Glomerular endothelial cell (primary cell): ENCODE results near the gene ACO2. TPM values are rescaled to one million over a fixed set of nuclear protein-coding genes. Genes with fewer than 3 reads are reported as not detected.

Source experiments
- DNase-seq: peaks from one replicate; pipeline ENCODE4 v3.0.0-alpha.2; 2011; ENCODE audit warnings: low read depth, low spot score; ENCODE audit errors: extremely low read depth
- total RNA-seq: library from RNA; depleted of rRNA; stranded (reverse); fragments of >200 nt; gene quantifications from 2 replicates; pipeline ENCODE4 v1.2.3, GENCODE V29; 2015

The ACO2 gene
- total RNA-seq, 1 donor from 2014 or later: 87.2 TPM

GRCh38 chr22:41517172-41518047, 48.5 kb downstream of the ACO2 start:
- peak; percentile 22 for DNase-seq

GRCh38 chr22:41518048-41518347, 49.1 kb downstream of the ACO2 start:
- no peak for DNase-seq

DNA sequence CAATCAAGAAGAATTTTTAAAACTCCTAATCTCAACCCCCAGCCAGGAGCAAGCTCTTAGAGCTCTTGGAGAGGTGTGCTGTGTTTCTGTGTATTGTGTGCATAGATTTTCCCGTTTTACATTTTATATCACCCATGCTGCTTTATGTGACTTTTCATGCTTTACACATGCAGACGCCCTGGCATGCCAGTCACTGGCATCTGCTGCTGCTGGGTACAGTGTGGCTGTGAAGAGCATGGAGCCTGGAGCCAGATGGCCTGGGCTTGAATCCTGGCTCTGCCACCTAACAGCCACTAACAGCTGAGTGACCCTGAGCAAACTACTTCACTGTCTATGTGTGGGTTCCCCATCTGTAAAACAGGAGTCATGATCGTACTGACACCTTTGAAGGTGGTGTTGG, 52.2 kb downstream of the ACO2 start:
- DNase-seq: no peak

DNA sequence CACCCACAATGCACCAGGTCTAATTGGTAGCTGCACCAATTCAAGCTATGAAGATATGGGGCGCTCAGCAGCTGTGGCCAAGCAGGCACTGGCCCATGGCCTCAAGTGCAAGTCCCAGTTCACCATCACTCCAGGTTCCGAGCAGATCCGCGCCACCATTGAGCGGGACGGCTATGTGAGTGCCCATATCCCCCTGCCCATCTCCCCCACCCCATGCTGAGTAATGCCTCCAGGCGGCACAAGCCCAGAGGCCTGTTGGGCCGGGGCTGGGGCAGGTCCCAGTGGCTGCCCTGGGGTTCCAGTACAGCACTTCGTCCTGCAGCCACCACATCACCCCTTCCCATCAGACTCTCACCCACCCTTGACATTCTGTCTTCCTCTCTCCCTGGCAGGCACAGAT, 53.9 kb downstream of the ACO2 start:
- DNase-seq: no peak

DNA sequence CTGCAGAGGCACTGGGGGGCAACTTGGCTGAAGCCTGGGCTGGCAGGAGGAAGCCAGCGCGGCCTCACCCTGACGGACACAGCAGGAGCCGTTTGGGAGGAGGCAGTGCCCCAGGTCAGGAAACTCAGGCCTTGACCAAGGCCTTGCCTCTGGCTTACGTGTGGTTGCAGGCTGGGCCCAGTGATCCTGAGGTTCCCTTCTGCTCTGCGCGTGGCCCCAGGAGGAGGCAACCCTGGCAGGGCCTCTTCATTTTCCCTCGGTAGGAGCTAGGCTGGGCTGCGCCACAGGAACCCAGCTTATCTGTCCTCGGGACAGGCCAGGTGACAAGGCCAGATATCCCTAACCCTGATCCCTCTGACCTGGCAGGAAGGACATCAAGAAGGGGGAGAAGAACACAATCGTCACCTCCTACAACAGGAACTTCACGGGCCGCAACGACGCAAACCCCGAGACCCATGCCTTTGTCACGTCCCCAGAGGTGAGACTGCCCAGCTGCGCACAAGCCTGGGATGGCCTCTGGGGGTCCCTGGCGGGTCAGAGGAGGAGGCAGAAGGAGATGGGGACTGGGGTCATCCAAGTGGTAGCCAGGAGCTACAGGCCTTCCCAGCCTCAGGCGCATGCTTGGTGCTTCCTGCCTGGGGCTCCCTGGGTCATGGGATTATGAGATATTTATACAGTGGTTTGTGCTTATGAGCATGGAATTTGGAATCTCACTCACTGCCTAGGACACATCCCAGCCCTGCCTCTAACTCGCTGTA, 54.7 kb downstream of the ACO2 start:
- DNase-seq: no peak

- no peak for DNase-seq
These were observed 55.3 kb downstream of the ACO2 start for GRCh38 chr22:41524251-41524661.

- DNase-seq: no peak
These were observed 56.0 kb downstream of the ACO2 start for GRCh38 chr22:41524809-41525449.

DNA sequence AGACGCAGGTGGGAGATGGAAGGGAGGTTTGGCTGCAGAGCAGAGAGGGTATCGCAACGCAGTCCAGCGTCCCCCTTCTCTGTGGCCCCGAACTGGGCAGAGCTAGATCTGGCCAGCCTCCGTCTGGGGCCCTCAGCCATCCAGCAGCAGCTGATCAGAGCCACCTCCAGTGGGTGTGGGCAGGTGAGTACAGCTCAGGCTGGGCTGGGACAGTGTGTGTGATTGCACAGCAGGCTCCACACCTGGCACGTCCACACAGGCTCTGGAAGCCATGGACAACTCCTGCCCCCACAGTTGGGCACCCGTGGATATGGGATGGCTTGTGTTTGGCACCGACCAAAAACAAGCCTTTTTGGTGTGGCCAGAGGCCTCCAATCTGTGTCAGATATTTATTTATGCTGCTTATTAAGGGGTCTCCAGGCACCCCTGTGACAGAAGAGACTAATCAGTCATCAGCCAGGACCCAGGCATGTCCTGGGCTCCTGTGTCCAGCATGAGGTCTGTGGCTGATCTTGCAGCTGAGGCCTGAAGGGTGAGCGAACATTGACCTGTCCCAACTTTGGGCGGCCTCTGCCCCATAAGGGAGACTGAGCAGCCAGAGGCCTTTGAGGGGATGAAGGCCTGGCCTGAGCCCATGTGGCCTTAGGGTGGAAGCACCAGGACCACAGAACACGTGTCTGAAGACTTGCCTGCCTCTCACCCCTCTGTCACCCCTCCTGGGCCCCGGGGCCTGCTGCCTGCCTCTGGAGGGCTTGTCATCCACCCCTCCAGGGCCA, 56.7 kb downstream of the ACO2 start:
- DNase-seq: no peak

GRCh38 chr22:41526226-41526829, 57.4 kb downstream of the ACO2 start:
- no peak for DNase-seq

- no peak for DNase-seq
These were observed 58.2 kb downstream of the ACO2 start for GRCh38 chr22:41526830-41527799.

DNA sequence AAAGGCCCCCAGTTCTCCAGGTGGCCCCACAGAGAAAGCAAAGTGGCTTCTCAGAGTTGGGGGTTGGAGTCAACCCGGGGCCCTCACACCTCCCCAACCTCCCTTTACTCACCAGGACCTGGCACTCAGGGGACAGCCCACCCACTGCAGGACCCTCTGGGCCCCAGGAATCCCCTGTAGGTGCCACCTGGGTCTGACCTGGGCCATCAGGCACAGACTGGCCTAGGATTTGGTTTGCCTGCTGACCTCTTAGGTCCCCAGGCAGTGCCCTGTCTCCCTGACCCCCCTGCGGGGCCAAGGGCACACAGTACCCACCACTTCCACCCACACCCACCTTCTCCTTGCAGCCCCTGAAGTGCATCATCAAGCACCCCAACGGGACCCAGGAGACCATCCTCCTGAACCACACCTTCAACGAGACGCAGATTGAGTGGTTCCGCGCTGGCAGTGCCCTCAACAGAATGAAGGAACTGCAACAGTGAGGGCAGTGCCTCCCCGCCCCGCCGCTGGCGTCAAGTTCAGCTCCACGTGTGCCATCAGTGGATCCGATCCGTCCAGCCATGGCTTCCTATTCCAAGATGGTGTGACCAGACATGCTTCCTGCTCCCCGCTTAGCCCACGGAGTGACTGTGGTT, 59.3 kb downstream of the ACO2 start:
- DNase-seq: no peak

DNA sequence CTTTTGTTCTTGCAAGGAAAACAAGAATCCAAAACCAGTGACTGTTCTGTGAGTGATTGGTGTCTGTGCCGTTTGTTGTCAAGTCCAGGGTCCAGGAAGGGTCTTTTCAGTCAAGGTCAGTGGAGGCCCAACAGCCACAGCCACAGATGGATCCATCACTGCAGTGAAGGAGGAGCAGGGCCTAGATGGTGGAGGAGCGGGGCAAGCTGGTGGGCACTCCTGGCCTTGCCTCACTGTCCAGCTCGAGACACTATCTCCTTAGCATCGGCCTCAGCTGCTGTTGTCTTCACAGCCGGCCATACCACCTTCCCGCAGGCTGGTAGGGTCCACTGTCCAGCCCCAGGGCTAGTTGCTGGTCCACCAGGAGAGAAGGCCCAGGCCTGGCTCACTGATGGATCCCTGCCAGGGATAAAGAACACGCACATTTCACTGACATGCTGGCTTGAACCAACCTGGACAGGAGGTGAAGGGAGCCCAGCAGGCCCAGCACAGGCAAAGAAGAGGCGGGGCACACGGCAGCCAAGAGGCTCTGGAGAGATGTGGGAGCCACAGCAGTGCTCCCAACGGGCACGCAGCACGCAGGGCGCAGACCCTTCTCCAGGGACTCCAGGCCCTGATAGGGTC, 60.1 kb downstream of the ACO2 start:
- no peak for DNase-seq

- no peak for DNase-seq
These were observed 62.2 kb downstream of the ACO2 start for GRCh38 chr22:41530890-41531714.

GRCh38 chr22:41531715-41532477, 63.0 kb downstream of the ACO2 start:
- DNase-seq: no peak

DNA sequence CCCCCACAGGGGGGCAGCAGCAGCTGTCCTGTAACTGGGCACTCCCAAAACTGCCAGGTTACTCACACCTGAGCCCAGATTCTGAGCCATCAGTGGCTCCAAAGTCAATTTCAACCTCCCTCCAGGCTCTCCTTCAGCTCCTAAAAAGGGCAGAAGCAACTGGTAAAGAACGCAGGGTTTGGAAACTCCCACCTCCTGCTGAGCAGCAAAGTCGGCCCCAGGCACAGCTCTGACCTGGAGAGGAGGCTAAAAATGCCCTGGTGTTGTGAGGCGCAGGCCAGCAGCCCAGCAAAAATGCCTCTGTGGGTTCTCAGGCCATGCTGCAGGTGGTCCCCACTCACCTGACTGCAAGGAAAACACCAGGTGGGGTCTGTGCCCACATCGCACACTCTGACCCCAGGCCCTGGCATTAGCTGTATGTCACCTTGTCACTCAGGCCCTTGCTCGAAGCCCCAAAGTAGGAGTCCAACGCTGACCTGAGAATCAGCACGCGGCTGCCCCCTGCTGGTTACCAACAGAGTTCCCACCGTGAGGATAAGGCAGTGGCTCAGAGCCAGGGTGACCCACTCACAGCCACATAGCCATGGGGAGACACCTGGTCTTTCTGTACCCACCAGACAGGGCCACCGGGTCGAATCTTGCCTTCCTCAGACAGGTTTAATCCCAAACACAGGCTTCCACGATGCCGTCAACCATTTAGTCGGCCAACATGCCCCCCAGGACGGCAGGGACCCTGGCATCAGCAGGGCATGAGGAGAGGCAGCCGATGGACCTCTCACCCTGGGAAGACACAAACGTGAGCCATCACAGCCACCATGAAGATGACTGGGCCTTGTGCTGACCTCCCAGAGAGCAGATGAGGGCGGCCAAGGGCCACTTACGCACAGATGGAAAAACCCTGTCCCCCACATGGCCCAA, 64.2 kb downstream of the ACO2 start:
- DNase-seq: no peak

- no peak for DNase-seq
These were observed 65.3 kb downstream of the ACO2 start for GRCh38 chr22:41534219-41534618.
